Osteoblast (primary cell): ENCODE measurements around the gene DESI1. TPM values are rescaled to one million over a fixed set of nuclear protein-coding genes. Genes with fewer than 3 reads are reported as not detected.
A peak's percentile ranks its signal among the peaks of the same experiment; 100 is the strongest.

Experiments used
- DNase-seq: peaks from one replicate; pipeline ENCODE4 v3.0.0; 2011; ENCODE audit warnings: low spot score, mixed read lengths; ENCODE audit not compliant: insufficient read length; ENCODE audit errors: missing footprints
- H2AFZ ChIP-seq: 2 replicates; pipeline ENCODE4 v1.6.0; 2011; ENCODE audit warnings: mild to moderate bottlenecking, low read length
- H3K27ac ChIP-seq: 2 replicates; pipeline ENCODE4 v1.5.1; 2011; ENCODE audit warnings: mild to moderate bottlenecking, low read depth, low read length, moderate library complexity
- H3K27me3 ChIP-seq: 2 replicates; pipeline ENCODE4 v1.6.0; 2012; ENCODE audit warnings: mild to moderate bottlenecking, control low read depth, inconsistent platforms, low read length, moderate library complexity; ENCODE audit not compliant: insufficient read depth
- H3K36me3 ChIP-seq: 2 replicates; pipeline ENCODE4 v1.5.1; 2011; ENCODE audit warnings: mild to moderate bottlenecking, low read length, control low read depth, moderate library complexity; ENCODE audit not compliant: insufficient read depth
- H3K4me1 ChIP-seq: 2 replicates; pipeline ENCODE4 v1.5.1; 2011; ENCODE audit warnings: mild to moderate bottlenecking, low read length, control low read depth, moderate library complexity; ENCODE audit not compliant: insufficient read depth
- H3K4me2 ChIP-seq: 2 replicates; pipeline ENCODE4 v1.6.0; 2011; ENCODE audit warnings: mild to moderate bottlenecking, low read length; ENCODE audit not compliant: insufficient read depth
- H3K4me3 ChIP-seq: fragments of 200-600 bp; sonication (generic); 3 replicates; pipeline ENCODE4 v1.5.1; 2012; ENCODE audit warnings: mild to moderate bottlenecking, low read length, inconsistent platforms; ENCODE audit not compliant: insufficient read depth
- H3K79me2 ChIP-seq: 2 replicates; pipeline ENCODE4 v1.6.0; 2012; ENCODE audit warnings: mild to moderate bottlenecking, low read length, control low read depth, inconsistent platforms; ENCODE audit not compliant: insufficient read depth
- H3K9me3 ChIP-seq: 2 replicates; pipeline ENCODE4 v1.5.1; 2011; ENCODE audit warnings: low read depth, low read length, control low read depth
- H4K20me1 ChIP-seq: 2 replicates; pipeline ENCODE4 v1.6.0; 2012; ENCODE audit warnings: mild to moderate bottlenecking, low read length, control low read depth; ENCODE audit not compliant: insufficient read depth
- CTCF ChIP-seq: IDR thresholded peaks from 2 replicates; pipeline ENCODE4 v1.5.1; 2011; ENCODE audit warnings: mild to moderate bottlenecking, low read depth, low read length, moderate library complexity; ENCODE audit errors: extremely low read depth
- total RNA-seq: library from RNA; depleted of rRNA; stranded (reverse); fragments of >200 nt; gene quantifications from 2 replicates; pipeline ENCODE4 v1.2.3, GENCODE V29; 2012

DESI1 gene
- total RNA-seq, 1 donor, result 16.3 TPM

- Histone ChIP-seq H3K79me2 (no peaks in the 10 kb centered on the region), H3K36me3 (no peaks in the 10 kb centered on the region), H4K20me1 (no peaks in the 10 kb centered on the region), H2AFZ (peak overlapping the region; percentile 3), H3K4me2 (no peak overlapping the region), H3K9me3 (no peaks in the 10 kb centered on the region), H3K27me3 (no peaks in the 10 kb centered on the region), H3K4me3 (no peak overlapping the region), H3K27ac (peak overlapping the region; percentile 27), H3K4me1 (peaks cover 19% of the 10 kb centered on the region)
- no peak for TF ChIP-seq CTCF
- DNase-seq, result peak; percentile 97
Measured at GRCh38 chr22:41565403-41566054, 55.3 kb downstream of the DESI1 start.

- Histone ChIP-seq H3K79me2 (no peaks in the 10 kb centered on the region), H3K4me3 (no peak overlapping the region), H3K9me3 (no peaks in the 10 kb centered on the region), H3K27ac (no peak overlapping the region), H3K27me3 (no peaks in the 10 kb centered on the region), H2AFZ (no peak overlapping the region), H3K4me2 (no peak overlapping the region), H3K4me1 (peaks cover 19% of the 10 kb centered on the region), H4K20me1 (no peaks in the 10 kb centered on the region), H3K36me3 (no peaks in the 10 kb centered on the region)
- peak; percentile 76 for DNase-seq
- TF ChIP-seq CTCF, result no peak
Measured at GRCh38 chr22:41564563-41564962, 56.3 kb downstream of the DESI1 start.

GRCh38 chr22:41563051-41563711 lies 57.7 kb downstream of the DESI1 start:
- TF ChIP-seq CTCF, result no peak
- peak overlapping the region; percentile 41 for H3K4me3 ChIP-seq
- H3K4me1 ChIP-seq, result peaks cover 19% of the 10 kb centered on the region
- H3K4me2 ChIP-seq, result peak overlapping the region; percentile 63
- peak overlapping the region; percentile 67 for H2AFZ ChIP-seq
- no peaks in the 10 kb centered on the region for H4K20me1 ChIP-seq
- H3K9me3 ChIP-seq, result no peaks in the 10 kb centered on the region
- H3K27ac ChIP-seq, result no peak overlapping the region
- H3K79me2 ChIP-seq, result no peaks in the 10 kb centered on the region
- no peaks in the 10 kb centered on the region for H3K36me3 ChIP-seq
- peak; percentile 97 for DNase-seq
- H3K27me3 ChIP-seq, result no peaks in the 10 kb centered on the region

GRCh38 chr22:41562461-41562860 lies 58.4 kb downstream of the DESI1 start:
- no peaks in the 10 kb centered on the region for H3K9me3 ChIP-seq
- no peak overlapping the region for H3K4me2 ChIP-seq
- H3K27ac ChIP-seq, result no peak overlapping the region
- H2AFZ ChIP-seq, result no peak overlapping the region
- H3K27me3 ChIP-seq, result no peaks in the 10 kb centered on the region
- no peak for TF ChIP-seq CTCF
- no peaks in the 10 kb centered on the region for H3K36me3 ChIP-seq
- no peaks in the 10 kb centered on the region for H3K79me2 ChIP-seq
- H4K20me1 ChIP-seq, result no peaks in the 10 kb centered on the region
- no peak overlapping the region for H3K4me3 ChIP-seq
- peak; percentile 32 for DNase-seq
- H3K4me1 ChIP-seq, result peaks cover 25% of the 10 kb centered on the region
